GM18520 (cell line): ENCODE results near the gene SOD3.

Experiments
- ATAC-seq: cut with Tn5 transposase; IDR thresholded peaks from one replicate; pipeline ENCODE4 v1.9.1; 2021; ENCODE audit not compliant: unreplicated experiment

Gene SOD3, protein sequence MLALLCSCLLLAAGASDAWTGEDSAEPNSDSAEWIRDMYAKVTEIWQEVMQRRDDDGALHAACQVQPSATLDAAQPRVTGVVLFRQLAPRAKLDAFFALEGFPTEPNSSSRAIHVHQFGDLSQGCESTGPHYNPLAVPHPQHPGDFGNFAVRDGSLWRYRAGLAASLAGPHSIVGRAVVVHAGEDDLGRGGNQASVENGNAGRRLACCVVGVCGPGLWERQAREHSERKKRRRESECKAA

DNA sequence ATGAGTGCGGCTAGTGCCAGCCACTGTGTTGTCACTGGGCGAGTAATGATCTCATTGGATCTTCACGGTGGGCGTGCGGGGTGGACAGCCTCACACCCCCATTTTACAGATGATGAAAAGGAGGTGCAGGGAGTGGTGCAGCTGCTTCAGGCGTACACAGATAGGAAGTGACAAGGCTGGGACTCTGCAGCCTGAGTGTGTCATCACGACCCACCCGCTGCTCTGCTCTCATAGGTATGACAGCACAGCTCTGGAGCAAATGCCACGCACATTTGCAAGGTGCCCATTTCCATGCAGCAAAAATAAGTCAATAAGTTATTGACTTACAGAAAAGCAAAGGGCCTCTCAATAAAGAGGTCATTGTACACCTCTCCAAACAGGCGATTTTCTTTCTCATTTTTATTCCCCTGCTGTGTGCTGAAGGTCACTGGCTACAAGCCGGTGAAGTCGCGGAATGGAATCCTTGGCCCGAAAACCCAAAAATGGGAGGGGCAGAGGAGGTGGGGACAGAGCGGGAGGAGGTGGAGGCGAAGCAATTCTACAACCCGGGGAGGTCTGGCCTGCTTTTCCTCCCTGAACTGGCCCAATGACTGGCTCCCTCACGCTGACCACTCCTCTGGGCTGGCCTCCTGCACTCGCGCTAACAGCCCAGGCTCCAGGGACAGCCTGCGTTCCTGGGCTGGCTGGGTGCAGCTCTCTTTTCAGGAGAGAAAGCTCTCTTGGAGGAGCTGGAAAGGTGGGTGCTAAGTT lies at the start of gene SOD3:
TSS of gene SOD3 (plus strand) at position 658 of the 750 bp plus-strand sequence. CDS start 3,949 bp downstream, outside the sequence.
- no peak for ATAC-seq

GRCh38 chr4:24747234-24747975 lies 48.0 kb upstream of the SOD3 start:
- no peak for ATAC-seq

DNA sequence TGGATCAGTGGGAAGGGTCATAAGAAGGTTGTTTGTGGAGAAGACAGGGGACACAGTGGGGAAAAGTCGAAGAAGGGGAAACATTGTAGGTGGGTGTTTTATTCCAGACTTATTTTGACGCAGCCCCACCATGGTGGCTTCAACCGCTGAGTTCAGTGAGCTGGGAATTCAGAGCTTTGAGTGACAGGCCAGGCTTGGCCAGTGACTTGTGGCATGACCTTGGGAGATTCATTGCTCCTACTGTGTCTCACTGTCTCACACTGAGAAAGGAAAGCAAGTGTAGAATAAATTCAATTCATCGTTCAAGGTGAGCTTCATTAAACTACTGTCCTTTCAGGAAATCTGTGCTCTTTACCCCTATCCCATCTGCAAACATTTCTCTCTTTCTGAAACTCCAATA lies 47.4 kb upstream of the SOD3 start:
- ATAC-seq, result no peak

GRCh38 chr4:24748758-24749350 lies 46.5 kb upstream of the SOD3 start:
- ATAC-seq, result no peak

DNA sequence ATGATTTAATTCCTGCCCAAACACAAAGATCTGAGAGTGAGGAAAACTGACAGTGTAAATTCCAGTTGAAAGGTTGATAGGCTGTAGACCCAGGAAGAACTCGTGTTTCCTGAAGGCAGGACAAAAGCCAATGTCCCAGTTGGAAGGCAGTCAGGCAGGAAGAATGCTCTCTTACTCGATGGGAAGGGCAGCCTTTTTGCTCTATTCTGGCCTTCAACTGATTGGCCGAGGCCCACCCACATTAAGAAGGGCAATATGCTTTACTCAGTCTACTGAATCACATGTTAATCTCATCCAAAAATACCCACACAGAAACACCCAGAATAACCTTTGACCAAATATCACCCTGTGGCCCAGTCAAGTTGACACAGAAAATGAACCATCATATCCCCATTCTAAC lies 45.3 kb upstream of the SOD3 start:
- no peak for ATAC-seq

DNA sequence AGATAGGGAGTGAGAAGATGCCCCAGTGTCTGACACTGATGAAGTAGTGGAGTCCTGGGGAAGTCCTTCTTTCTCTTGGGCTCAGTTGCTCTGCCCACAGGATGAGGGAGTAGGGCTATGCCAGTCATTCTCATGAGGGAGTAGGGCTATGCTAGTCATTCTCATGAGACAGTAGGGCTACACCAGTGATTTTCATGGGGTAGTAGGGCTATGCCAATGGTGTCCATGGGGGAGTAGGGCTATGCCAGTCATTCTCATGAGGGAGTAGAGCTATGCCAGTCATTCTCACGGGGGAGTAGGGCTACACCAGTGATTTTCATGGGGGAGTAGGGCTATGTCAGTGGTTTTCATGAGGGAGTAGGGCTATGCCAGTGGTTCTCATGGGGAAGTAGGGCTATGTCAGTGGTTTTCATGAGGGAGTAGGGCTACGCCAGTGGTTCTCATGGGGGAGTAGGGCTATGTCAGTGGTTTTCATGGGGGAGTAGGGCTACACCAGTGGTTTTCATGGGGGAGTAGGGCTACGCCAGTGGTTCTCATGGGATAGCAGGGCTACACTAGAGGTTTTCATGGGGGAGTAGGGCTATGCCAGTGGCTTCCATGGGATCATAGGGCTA lies 43.3 kb upstream of the SOD3 start:
- ATAC-seq, result no peak

- ATAC-seq, result peak; percentile 69
Observed at GRCh38 chr4:24753519-24753918, 41.9 kb upstream of the SOD3 start.

- ATAC-seq, result no peak
Observed at GRCh38 chr4:24754571-24754970, 40.8 kb upstream of the SOD3 start.

GRCh38 chr4:24763631-24764297 lies 31.6 kb upstream of the SOD3 start:
- no peak for ATAC-seq

DNA sequence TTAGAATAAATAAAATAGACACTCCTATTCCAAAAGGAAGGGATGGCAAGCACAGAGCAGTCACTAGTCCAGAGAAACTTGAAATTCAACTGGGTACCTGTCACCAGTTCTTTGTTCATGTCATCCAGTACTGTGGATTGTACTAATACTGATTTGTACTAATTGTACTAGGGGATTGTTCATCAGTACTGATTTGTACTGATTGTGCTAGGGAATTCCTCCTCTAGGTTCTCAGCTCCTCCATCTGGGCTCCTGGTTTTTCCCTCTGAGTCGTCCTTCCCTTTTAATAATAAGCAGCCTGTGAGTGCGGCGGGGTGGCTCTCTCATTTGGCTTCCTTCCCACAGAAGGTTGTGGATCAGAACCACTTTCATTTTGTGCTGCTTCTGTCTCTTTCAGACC lies 31.0 kb upstream of the SOD3 start:
- no peak for ATAC-seq

DNA sequence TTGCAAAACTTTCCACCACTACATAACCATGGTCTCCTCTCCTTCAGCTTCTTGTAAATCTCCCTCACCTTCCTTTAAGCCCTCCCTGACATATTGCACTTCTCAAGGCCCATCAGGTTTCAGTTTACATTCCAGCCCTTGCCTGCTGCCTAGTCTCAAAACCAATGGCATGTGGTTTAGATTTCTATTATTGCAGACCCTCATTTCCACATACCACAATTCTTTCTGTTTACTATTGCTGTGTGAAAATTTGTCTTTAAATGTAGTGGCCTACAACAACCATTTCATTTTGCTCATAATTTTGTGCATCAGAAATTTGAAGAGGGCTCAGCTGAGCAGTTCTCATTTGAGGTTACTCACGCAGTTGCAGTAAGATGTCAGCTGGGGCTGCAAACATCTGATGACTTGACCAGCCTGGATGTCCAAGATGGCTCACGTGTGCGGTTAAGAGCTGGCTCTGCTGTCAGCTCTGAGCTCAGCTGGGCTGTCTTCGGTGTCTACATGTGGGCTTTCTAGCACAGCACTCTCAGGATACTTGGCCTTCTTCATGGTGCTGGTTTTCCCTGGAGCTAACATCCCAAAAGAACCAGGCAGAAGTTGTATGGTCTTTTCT lies 29.9 kb upstream of the SOD3 start:
- ATAC-seq, result no peak

DNA sequence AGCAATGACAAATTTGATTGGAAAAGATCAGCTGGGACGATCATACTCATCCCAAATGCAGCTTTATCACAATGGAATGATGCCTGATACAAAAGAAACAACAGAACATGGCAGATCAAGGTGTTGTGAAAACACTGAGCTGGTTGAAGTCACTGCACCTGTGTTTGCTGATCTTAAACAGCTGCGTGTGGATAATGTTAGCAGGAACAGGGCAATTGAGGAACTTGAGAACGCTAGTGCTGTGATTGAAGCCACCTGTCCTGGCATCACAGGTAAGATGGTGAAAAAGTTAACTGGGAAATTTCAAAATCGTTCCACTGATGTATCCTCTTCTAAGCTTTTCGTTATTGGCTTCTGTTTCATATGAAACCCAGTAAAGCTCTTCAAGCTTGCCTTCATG lies 27.4 kb upstream of the SOD3 start:
- ATAC-seq, result no peak

DNA sequence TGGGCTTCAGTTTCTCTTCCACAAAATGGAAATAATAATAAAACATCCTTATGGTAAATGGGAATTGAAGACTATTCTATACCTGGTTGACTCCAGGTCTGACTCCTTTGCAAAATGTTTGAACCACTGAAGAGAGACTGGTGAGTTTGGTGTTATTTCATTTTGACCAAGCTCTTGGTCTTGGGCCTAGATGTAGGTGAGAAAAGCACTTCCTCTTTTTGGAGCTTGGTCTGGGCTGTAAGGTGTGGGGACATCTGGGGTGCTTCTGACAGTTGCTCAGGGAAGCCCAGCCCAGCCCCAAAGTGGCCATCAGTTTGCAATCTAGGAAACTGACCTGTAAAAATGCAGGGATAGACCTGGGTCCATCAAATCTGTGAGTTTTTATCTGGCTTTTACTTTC lies 26.8 kb upstream of the SOD3 start:
- ATAC-seq, result peak; percentile 73

DNA sequence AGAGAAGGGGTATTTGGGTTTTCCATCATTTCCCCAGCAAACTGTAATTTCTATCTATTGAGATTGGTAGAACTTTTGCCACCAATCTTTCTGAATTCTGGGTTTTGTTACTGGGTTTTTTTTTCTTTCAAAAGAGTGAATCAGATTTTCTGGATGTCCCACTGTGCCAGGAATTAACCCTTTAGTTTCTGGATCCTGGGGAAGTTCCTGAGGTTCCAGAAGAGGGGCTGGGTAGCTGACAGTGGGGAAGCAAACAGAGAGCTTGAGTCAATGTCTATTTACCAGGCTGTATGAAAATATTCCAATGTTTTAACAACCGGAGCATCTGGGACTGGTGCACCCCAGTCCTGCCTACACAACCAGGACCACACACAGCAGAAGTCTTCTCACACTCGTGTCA lies 25.8 kb upstream of the SOD3 start:
- ATAC-seq, result no peak

DNA sequence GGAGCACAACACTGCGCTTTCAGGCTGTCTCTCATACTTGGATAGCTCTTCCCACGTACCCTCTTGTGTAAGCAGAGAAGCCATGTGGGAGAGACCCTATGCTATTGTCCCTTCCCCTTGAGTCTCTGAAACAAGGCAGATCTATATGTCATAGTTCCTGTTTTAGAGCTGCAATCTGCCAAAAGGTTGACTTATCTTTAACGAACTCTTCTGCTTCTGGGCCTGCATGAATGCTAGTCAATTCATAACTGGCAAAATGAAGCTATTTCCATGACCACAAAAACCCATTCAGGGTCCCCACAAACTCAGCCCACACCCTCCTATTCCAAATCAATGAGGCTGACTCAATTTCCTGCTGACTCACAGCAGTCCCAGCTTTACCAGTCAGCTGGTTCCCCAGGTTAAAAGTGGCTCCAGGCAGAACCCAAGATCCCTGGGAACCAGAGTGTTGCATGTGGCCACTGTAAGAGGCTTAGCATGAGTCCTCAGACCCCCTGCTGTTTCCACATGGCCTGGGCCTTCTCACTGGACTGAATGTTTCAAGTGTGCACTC lies 25.3 kb upstream of the SOD3 start:
- ATAC-seq, result peak; percentile 49

DNA sequence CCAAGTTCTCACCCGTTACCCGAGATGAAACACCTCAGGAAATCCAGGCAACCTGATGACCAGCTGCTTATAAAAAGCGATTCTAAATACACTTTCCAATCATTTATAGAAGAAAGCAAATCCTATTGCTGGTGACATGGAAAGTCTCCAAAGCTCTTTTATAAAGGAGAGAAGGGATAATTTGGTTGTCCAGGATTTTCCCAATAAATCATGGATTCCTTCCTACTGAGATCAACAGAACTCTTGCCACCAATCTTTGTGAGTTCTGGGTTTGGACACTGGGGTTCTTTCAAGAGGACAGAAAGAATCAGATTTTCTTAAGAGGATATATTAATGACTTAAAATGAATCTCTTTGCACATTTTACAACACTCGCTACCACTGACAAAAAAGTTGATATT lies 24.7 kb upstream of the SOD3 start:
- no peak for ATAC-seq

DNA sequence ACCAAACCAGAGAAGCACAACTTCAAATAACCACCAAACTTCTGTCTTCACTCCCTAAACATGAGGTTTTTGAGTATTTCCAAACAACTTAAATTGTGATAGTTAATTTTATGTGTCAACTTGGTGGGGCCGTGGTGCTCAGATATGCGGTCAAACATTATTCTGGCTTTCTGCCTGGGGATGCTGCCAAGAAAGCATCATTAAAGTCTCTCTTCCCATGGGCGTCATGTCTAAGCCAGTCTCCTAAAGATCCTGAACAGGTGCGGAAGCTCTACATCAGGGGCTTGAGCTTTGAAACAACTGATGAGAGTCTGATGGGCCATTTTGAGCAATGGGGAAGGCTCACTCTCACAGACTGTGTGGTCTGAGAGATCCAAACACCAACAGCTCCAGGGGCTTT lies 24.1 kb upstream of the SOD3 start:
- no peak for ATAC-seq

- ATAC-seq, result no peak
Observed at GRCh38 chr4:24772061-24772705, 23.2 kb upstream of the SOD3 start.

DNA sequence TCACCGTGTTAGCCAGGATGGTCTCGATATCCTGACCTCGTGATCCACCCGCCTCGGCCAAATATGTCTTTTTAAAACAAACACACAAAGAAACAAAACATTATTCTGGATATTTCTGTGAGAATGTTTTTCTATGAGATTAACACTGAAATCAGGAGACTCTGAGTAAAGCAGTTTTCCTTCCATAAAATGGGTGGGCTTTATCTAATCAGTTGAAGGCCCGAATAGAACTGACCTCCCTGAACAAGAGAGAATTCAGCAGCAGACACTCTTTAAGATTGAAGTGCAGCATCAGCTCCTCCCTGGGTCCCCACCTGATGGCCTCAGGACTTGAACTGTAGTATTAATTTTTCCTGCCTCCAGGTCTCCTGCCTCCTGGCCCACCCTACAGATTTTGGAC lies 22.4 kb upstream of the SOD3 start:
- no peak for ATAC-seq
